Neural crest cell (in vitro differentiated cells): ENCODE measurements around the gene PSMD14. TPM values are rescaled to one million over a fixed set of nuclear protein-coding genes. Genes with fewer than 3 reads are reported as not detected.
"Not testable (repeated sequence)": the region's sequence is repeated elsewhere in the genome, so short reads cannot be mapped to it uniquely, and the experiment has no call there.

ENCODE experiments used
- DNase-seq: peaks from one replicate; pipeline ENCODE4 v3.0.0; 2021; ENCODE audit warnings: low read depth, mixed read lengths, low spot score
- H3K27ac Mint-ChIP-seq: one replicate; pipeline ENCODE4 v1.8.0; 2021; ENCODE audit warnings: mild to moderate bottlenecking, mixed read lengths; ENCODE audit not compliant: unreplicated experiment
- H3K27me3 Mint-ChIP-seq: 2 replicates; pipeline ENCODE4 v1.8.0; 2021; ENCODE audit warnings: low read depth, mild to moderate bottlenecking, mixed read lengths
- H3K36me3 Mint-ChIP-seq: 2 replicates; pipeline ENCODE4 v1.8.0; 2021; ENCODE audit warnings: low read depth, mild to moderate bottlenecking, mixed read lengths
- H3K4me1 Mint-ChIP-seq: 2 replicates; pipeline ENCODE4 v1.8.0; 2021; ENCODE audit warnings: mixed read lengths
- H3K4me3 Mint-ChIP-seq: one replicate; pipeline ENCODE4 v1.8.0; 2021; ENCODE audit warnings: mild to moderate bottlenecking, mixed read lengths
- H3K9me3 Mint-ChIP-seq: 2 replicates; pipeline ENCODE4 v1.8.0; 2021; ENCODE audit warnings: mixed read lengths
- CTCF ChIP-seq: fragments of 200-600 bp; sonication (generic); conservative IDR thresholded peaks from 2 replicates; pipeline ENCODE4 v1.5.0; 2021; ENCODE audit warnings: antibody characterized with exemption, mild to moderate bottlenecking
- total RNA-seq: library from RNA; stranded (reverse); gene quantifications from 2 replicates; pipeline ENCODE4 v1.2.1, GENCODE V29; 2021

Gene PSMD14
- total RNA-seq, 1 donor from 2014 or later, result 82.4 TPM

DNA sequence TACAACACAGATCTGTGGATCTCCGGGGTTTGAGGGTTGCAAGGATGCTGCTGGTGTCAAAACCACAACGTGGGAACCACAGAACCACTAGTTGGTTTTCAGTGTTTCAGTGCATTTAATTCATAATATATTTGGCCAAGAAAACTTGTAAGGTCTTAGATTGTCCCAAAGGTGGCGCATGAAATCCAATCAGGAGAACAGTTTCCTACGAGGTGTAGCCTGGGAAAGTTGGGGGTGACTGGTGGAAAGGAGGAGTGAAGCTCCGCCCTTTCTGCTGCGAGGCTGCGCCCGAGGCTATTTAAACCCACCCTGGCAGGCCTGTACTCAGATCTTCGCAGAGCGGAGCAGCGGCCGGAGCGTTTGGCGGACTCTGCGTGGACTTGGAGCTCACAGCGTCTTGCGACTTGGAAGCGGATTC, 27.3 kb upstream of the PSMD14 start:
- H3K4me1 Mint-ChIP-seq, H3K27ac Mint-ChIP-seq: not testable (repeated sequence)

GRCh38 chr2:161281615-161282310, 26.5 kb upstream of the PSMD14 start:
- H3K4me3 Mint-ChIP-seq, H3K4me1 Mint-ChIP-seq, H3K27ac Mint-ChIP-seq, DNase-seq, H3K9me3 Mint-ChIP-seq, H3K36me3 Mint-ChIP-seq, H3K27me3 Mint-ChIP-seq: not testable (repeated sequence)

More for the DNA sequence above, 27.3 kb upstream of the PSMD14 start:
- not testable (repeated sequence) for H3K4me3 Mint-ChIP-seq, H3K9me3 Mint-ChIP-seq, H3K36me3 Mint-ChIP-seq, H3K27me3 Mint-ChIP-seq, DNase-seq
- TF ChIP-seq CTCF, result peak; percentile 24

- H3K36me3 Mint-ChIP-seq, H3K27ac Mint-ChIP-seq, H3K4me1 Mint-ChIP-seq, H3K4me3 Mint-ChIP-seq, DNase-seq, H3K9me3 Mint-ChIP-seq, H3K27me3 Mint-ChIP-seq: not testable (repeated sequence)
Observed at GRCh38 chr2:161282311-161282644, 25.9 kb upstream of the PSMD14 start.

GRCh38 chr2:161283926-161284325, 24.3 kb upstream of the PSMD14 start:
- TF ChIP-seq CTCF, result no peak
- H3K4me3 Mint-ChIP-seq, result no peak overlapping the region
- H3K27ac Mint-ChIP-seq, result no peak overlapping the region
- H3K4me1 Mint-ChIP-seq, result no peaks in the 10 kb centered on the region
- peaks cover 7% of the 10 kb centered on the region for H3K36me3 Mint-ChIP-seq
- peaks cover 8% of the 10 kb centered on the region for H3K9me3 Mint-ChIP-seq
- DNase-seq, result no peak
- H3K27me3 Mint-ChIP-seq, result peaks cover 1% of the 10 kb centered on the region

DNA sequence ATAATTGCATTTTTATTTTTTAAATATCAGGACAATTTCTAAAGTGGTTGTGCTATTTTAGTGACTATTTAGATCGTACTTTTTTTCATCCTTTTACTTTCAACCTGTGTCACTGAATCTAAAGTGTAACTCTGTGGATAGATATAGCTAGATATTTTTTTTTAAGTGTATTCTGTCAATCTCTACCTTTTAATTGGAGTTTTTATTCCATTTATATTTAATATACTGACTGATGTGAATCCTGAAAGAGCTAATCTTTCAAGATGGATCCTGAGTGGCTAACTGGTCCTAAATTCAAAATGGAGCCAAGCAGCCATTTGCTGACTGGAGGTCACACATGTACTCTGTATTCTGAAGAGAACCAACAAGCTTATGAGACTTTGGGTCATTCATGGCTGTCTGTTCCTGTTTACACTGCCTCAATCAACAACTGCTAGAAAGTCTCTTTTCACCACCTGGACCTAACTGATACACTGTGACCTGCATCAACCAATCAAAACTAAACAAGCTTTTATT, 4.6 kb upstream of the PSMD14 start:
- H3K27ac Mint-ChIP-seq, result no peak overlapping the region
- peaks cover 15% of the 10 kb centered on the region for H3K36me3 Mint-ChIP-seq
- no peak overlapping the region for H3K4me3 Mint-ChIP-seq
- peaks cover 14% of the 10 kb centered on the region for H3K9me3 Mint-ChIP-seq
- H3K4me1 Mint-ChIP-seq, result peaks cover 15% of the 10 kb centered on the region
- DNase-seq, result no peak
- TF ChIP-seq CTCF, result no peak
- no peaks in the 10 kb centered on the region for H3K27me3 Mint-ChIP-seq

DNA sequence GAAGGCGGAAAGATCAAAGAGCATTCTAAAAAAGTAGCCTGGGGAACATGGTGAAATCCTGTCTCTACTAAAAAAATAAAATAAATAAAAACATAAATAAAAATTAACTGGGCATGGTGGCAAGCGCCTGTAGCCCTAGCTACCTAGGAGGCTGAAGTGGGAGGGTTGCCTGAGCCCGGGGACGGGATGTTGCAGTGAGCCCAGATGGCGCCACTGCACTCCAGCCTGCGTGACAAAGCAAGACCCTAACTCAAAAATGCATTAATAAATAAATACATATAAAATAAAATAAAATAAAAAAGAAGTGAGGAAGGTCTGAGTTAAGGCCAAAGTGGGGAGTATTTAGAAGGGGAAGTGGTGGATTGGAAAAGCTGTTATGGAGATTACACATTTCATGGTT, 1.3 kb upstream of the PSMD14 start:
- Mint-ChIP-seq H3K9me3 (peaks cover 14% of the 10 kb centered on the region), H3K4me3 (peak overlapping the region; percentile 100), H3K27ac (no peak overlapping the region), H3K36me3 (peaks cover 15% of the 10 kb centered on the region), H3K27me3 (no peaks in the 10 kb centered on the region), H3K4me1 (peaks cover 32% of the 10 kb centered on the region)
- no peak for TF ChIP-seq CTCF
- no peak for DNase-seq
